ENCODE data around the gene SLC35G6.
"Not testable (repeated sequence)": the region's sequence is repeated elsewhere in the genome, so short reads cannot be mapped to it uniquely, and the experiment has no call there.

SLC35G6 gene

DNA sequence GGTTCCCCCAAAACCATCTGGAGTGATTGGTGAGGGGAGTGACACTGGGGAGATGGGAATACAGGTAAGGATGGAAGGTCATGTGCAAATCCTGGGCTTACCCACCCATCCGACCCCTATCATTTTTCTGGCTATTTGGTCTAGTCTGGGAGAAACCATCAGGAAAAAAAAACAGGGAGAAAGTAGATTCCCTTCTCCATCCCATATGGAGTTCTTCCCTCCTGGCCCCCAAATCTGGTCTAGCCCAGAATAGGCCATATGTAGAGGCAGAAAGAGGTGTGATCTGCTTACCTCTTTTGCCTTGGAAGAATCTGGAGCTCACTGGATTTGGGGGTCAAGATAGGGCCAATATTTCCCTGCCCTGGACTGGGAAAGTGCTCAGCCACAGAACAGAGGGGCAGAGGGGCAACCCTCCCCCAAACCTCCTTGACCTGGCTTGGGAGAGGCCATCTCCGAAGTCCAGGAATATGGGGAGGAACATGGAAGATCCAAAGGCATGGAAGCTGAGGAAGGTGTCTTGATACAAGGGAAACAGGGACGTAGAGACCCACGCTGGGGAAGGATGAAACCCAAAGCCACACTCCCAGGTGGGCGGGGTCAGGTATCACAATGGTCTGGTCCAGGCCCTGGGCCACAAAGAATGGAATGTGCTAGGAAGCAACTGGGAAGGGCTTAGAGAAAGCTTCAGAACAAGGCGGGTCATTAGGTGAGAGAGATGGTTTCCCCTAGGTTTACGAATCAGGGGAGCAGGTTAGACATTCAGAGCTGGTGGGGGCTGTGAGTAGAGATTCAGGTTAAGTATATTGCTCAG lies 20.2 kb upstream of the SLC35G6 start:
- DNase-seq: no peak

DNA sequence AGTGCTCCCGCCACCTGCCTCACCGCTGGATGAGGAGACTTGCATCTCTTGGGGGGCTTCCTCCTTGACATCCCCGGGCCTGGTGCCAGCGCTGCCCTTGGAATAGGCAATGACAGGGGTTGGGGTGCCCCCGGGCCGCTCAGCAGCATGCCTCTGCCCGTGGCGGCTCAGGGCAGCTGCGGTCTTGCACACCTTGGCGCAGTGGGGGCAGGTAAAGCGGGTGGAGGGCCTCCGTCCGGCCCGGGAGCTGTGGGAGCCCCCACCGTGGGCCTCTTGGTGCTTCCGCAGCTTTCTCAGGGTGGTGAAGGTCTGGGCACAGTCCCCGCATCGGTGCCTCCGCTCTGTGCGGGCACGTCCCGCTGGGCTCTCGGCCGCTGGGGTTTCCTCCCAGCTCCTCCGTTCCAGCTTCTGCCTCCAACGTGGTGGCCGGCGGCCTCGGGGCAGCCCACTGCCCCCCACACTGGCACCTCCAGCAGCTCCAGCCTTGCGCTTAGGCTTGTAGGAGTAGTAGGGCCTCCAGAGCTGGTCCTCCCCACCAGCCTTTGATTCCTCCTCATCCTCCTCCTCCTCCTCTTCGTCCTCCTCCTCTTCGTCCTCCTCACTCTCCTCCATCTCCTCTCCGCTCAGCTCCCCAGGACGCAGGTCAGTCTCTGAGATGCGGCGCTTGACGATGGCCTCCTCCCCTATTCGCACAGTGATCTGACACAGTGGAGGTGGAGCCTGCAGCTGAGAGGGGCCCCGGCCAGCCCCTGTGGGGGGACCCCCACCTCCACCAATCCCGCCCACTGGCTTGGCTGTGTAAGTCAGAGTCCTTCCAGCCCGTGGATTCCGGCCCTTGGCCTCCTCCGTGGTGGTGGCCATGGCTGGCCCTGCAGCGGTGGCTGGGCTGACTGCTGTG lies 18.5 kb upstream of the SLC35G6 start:
- no peak for DNase-seq

DNA sequence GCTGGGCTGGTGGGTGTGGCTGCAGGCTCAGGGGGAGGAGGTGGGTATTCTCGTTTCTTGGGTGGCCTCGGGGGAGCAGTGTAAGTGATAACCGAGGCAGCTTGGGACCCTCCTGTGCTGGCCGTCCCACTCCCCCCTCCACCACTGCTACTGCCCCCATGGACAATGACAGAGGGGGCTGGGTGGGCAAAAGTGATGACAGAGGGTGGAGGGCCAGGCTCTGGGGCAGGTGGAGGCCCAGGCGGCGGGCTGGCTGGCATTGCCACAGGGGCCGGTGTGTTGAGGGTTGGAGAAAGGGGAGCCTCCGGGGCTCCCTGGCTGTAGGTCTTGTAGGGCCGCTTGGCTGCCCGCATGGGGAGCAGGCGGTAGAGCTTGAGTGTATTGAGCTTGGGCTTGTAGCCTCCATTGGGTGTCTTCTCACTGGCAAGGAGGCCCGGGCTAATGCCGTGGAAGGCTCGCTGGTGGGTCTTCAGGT lies 17.8 kb upstream of the SLC35G6 start:
- no peak for DNase-seq

DNA sequence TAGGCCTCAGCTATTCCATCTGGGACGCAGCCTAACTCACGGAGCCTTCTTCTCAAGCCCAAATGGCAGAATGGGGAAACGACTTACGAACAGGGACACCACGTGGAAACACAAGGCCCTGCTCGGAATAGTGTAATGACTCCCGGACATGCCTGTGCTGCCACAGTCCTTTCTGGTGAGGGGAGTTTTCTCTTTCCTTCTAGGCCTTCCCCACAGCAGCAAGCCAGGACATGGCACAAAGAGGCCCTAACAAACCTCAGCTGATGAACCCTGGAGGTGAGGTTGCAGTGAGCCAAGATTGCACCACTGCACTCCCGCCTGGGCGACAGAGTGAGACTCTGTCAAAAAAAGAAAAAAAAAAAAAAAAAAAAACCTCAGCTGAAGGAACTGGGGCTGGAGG lies 17.2 kb upstream of the SLC35G6 start:
- DNase-seq: no peak

DNA sequence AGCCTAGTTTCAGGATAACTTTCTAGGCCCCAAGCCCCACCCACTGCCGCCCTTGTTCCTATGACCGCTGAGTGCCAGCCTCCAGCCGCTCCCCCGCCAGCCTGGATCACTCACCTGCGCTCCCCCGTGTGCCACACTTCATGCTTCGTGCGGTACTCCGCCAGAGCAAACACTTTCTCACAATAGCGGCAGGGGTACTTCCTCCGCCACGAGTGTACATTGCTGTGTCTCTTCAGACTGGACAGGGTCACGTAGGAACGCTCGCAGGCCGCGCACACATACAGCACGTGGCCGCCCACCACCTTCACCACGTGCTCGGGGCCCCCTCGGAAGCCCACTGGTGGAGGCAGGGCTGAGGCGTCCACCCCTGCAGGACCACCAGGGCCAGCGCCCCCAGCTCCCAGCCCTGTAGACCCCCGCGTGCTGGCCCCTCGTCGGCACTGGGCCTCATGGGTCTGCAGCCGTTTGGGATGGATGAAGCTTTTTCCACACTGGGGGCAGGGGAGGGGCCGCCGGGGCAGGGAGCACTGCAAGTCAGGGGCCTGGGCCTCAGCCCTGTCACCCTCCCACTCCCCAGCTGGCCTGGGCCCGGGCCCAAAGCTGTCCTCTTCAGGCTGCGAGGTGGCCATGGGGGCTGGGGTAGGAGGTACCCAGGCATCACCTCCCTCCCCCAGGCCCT lies 15.5 kb upstream of the SLC35G6 start:
- no peak for DNase-seq

DNA sequence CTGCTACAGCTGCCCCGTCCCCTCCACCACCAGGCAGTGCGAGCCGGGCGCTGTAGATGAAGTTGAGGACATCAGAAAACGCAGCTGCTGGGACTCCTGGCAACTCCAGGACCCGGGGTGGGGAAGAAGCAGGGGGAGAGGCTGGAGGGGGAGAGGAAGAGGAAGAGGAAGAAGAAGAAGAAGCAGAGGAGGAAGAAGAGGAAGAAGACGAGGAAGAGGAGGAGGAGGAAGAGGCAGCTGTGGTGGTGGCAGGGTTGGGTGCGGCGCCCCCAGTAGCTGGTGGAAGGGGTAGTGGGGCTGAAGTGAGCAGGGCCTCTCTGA lies 15.0 kb upstream of the SLC35G6 start:
- DNase-seq: no peak

DNA sequence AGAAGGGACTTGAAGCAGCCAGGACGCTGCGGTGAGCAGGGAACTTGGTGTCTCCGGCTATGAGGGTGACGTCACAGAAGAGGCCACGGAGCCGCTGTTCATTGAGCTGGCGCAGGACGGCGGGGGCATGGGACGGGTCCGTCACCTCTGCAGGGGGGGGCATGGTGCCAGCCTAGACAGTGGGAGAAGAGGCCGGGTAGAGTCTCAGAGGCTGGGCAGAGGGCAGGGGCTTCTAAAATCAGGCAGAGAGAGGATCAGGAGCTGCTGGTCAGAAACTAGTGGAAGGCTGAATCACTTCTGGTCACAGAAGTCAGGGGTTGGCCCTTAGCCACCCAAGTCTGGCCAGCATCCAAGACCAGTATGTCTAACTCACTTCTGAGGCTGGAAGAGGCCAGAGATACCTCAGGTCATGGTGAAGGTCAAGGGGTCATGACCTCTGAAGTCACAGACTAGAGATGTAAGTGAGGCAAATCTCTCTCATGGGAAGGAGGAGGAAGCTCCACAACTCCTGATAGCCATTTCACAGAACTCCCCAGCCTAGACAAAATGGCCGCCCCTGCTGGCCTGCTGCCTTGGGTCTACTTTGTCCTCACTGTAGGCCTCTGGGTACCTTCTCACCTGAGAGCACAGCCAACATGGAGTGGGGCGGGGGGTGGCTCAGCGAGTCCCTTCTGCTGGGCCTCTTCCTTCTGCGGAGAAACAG lies 14.5 kb upstream of the SLC35G6 start:
- DNase-seq: no peak

DNA sequence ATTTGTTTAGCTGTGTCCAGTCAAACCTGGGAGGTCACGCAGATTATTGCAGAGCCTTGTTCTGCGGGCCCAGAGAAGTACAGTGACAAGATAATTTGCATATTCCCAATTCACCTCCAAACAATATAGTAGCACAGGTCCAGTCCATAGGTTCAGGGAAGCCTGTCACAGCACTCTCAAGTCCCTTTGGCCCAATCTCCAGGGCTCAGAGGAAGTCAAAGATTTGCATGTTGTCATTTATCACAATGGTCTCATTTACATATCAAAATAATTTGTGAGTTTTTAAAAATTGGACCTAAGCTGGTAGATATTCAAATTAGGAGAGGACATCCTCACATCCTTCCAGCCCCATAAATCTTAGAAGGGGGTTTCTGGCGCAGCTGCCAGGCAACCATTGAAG lies 13.7 kb upstream of the SLC35G6 start:
- no peak for DNase-seq

DNA sequence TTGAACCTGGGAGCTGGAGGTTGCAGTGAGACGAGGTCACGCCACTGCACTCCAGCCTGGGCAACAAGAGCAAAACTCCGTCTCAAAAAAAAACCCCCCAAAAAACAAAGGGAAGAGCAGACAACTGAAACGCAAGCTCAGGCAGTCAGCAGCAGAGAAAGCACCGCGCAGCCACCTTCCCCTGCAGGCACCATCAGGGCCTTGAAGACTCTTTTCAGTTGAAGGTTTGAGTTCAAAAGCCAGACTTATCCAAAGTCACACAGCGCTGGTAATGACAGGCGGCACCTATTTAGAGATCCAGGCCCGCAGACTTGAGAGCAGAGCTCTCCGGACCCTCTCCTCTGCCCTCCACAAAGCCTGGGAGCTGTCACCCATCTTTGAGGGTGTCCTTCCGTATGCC lies 13.0 kb upstream of the SLC35G6 start:
- no peak for DNase-seq

DNA sequence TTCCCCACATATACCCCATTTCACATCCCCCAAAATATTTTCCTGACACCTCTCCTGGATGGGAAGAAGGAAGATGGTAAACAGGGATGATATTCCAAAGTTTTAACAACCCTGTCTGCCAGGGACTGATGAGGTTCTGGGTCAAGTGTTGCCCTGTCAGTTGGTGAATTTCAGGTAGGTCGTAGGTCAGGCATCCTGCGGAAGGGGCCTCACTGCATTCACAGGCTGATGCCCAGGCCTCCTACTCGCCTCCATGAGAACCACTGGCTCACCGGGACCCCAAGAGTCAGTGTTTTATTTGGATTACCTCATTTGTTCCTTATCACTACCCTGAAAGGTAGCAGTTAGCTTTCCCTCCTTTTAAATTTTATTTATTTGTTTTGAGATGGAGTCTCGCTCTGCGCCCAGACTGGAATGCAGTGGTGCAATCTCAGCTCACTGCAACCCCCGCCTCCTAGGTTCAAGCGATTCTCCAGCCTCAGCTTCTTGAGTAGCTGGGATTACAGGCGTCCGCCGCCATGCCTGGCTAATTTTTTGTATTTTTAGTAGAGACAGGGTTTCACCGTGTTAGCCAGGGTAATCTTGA lies 12.3 kb upstream of the SLC35G6 start:
- DNase-seq: no peak

DNA sequence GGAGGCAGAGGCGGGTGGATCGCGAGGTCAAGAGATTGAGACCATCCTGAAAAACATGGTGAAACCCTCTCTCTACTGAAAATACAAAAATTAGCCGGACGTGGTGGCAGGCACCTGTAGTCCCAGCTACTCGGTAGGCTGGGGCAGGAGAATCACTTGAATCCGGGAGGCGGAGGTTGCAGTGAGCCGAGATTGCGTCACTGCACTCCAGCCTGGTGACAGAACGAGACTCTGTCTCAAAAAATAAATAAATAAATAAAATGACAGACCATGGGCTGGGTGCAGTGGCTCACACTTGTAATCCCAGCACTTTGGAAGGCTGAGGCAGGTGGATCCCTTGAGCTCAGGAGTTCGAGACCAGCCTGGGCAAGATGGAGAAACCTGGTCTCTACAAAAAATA lies 11.4 kb upstream of the SLC35G6 start:
- DNase-seq: not testable (repeated sequence)

DNA sequence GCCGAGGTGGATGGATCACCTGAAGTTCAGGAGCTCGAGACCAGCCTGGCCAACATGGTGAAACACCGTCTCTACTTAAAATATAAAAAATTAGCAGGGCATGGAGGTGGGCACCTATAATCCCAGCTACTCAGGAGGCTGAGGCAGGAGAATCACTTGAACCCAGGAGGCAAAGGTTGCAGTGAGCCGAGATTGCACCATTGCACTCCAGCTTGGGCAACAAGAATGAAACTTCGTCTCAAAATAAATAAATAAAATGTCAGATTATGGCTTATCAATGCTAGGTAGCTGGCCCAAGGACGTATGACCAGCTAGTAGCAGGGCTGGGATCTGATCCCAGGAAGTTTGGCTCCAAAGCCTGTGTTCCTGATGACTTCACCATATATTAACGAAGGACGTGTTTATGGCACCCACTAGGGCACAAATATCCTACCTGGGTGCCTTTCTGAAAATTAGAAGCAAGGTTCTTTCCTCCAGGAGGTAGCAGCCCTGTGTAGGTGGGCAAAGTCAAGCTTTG lies 10.7 kb upstream of the SLC35G6 start:
- not testable (repeated sequence) for DNase-seq

DNA sequence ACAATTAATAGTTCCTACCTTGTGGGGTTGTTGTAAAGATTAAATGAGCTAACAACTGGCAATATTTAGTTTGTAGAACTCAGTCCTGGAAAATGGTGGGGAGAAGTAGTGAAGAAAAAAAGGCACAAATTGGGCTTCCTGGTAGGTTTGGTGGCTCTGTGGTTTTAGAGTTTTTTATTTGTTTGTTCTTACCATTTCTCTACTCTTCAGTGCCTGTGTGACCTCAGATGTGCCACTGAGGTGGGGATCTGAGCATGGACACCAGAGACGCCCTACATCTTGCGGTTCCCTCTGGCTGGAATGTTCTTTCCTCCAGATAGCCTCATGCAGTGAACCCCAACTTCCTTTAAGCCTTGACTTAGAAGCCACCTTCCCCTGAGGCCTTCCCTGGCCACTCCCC lies 9.5 kb upstream of the SLC35G6 start:
- DNase-seq: no peak

DNA sequence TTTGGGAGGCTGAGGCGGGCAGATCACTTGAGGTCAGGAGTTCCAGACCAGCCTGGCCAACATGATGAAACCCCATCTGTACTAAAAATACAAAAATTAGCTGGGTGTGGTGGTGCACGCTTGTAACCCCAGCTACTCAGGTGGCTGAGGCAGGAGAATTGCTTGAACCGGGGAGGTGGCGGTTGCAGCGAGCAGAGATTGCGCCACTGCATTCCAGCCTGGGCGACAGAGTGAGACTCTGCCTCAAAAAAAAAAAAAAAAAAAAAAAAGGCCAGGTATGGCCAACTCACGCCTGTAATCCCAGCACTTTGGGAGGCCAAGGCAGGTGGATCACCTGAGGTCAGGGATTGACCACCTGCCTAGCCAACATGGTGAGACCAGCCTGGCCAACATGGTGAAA lies 6.5 kb upstream of the SLC35G6 start:
- not testable (repeated sequence) for DNase-seq

DNA sequence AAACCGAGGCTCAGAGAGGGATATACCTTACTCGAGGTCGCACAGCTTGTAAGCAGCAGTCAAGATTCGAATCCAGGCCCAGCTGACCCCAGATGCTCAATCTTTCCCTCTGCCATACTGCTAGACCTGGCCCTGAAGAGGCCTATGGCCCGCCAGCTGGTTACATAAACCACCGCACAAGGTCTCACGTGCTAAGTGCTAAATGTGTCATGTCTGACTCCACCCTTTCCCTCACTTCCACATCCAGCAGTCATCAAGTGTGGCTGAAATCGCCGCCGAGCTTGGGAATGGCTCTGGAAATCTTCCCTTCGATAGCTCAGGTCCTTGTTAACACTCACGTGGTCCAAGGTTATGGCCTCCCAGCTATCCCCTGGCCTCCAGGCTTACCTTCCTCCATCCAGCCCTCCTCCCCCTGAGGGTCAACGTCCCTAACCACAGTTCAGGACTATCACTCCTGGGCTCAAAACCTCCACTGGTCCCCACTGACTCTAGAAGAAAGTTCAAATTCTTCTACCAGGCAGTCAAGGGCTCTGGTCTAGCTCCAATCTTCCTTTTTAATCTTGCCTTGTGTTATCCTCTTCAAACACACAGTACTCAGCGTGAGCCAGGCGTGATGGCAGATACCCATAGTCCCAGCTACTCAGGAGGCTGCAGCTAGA lies 5.4 kb upstream of the SLC35G6 start:
- no peak for DNase-seq

DNA sequence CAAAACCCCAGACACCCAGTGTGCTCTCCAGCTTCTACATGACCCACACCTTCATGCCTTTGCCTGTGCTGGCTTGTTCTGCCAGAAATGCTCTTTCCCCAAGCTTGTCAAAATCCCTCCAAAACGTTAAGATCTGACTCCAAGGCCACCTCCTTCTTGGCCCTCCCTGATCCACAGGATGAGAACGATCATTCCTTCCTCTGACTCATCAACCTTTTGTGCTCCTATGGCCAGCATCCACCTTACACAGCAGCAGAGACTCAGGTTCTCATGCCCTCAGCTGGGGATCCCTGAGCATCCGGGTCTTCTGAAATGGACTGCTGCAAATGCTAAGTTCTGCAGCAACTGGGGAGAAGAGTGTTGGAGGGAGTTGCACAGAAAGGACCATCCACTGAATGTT lies 4.8 kb upstream of the SLC35G6 start:
- no peak for DNase-seq

DNA sequence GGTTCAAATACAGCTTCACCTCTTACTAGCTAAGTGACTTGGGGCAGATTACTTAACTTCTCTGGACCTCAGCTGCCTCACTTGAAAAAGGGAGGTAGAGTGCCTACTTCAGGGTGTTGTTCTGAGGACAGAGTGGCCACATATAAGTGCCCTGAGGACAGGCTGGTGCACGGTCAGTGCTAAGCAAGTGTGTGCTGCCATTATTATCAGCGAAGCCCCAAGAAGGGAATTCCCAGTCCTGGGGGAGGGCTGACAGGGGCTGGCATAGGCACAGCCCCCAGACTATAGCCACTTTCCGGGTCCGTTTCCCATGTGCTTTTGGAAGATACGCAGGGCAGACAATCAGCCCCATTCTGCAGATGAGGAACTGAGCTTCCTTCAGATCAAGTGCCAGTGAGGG lies 4.3 kb upstream of the SLC35G6 start:
- DNase-seq: no peak

DNA sequence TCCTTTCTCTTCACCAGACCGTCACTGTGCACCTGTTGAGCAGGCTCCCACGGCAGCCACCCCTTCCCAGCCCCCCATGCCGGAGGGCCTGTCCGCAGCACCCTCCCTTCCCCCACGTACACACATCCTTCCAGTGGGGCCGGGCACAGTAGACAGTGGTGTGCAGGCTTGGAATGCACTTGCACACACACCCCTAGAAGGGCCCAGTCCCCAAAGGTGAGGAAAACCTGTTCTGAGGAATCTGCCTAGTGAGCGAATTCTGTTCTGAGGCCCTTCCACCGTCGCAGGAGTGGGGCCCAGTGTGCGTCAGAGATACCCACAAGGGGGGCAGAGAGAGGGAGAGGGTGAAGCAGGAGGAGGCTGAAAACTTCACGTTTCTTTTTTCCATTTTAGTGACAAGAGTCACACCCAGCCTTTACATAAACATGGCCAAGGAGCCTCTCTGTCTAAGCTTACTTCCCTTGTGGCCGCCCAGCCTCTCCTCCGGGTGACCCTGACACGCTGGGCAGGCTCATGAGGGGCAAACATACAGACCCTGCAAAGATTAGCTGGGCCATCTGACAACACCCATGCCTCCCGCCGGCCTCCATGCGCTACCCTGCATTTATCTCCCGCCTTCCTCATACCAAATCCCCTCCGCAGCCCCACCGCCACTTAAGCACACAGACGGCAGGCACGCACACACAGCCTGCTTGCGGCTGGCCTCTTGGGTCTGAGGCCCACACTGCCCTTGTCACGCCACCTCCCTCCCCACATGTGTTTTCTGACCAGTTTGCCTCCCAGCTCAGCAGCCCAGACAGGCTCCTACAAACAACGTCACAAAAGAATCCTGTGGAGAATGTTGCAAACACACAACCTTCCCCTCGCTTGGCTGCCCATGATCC lies 3.6 kb upstream of the SLC35G6 start:
- no peak for DNase-seq

DNA sequence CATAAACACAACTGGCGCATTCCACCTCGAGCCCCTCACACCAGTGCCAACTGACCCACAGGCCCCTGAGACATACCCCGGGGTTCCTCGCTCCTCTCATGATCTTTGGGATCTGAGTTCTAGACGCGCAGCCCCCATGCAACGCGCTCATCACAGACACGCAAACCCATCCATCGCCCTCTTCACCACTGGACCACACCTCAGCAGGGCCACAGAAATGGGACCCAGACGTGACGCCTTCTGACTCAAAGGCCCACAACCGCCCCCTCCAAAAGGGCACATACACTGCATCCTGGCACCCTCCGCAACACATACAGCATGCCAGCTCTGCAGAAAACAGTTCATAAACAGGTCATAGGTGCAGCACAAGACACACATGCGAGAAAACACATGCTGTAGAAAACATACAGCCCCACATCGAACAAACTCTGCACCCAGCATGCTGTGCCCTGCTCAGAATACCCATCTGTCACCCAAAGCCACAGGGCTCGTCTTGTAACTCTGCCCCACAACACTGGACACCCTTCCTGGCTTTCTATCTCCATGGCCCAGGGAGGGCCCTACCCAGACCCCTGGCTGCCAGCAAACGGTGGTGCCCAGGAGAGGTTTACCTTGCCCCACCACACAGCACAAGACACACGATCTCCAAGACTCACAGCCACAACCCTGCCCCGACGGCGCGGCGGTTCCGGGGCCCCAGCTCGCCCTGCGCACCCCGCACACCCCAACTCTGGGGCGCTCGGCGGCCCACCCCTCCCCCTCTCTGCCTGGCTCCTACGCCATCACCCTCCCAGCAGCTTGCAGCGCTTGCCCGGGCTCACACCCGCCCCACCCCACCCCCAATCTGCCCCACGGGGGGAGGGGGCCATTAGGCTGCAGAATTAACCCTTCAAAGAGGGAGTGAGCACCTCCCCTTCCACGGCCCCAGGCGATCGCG lies 2.7 kb upstream of the SLC35G6 start:
- DNase-seq: peak; percentile 67

Data from central memory CD4-positive, alpha-beta T cell (primary cell).